ENCODE measurements around the gene NEURL1.
"Not testable (repeated sequence)": the region's sequence is repeated elsewhere in the genome, so short reads cannot be mapped to it uniquely, and the experiment has no call there.

The NEURL1 gene

GRCh38 chr10:103465411-103466179, 27.9 kb upstream of the NEURL1 start:
- FAIRE-seq, result no peak

GRCh38 chr10:103466734-103467133, 26.8 kb upstream of the NEURL1 start:
- no peak for FAIRE-seq

GRCh38 chr10:103467406-103467805, 26.1 kb upstream of the NEURL1 start:
- no peak for FAIRE-seq

- no peak for FAIRE-seq
Measured at GRCh38 chr10:103469201-103469600, 24.3 kb upstream of the NEURL1 start.

GRCh38 chr10:103470761-103471653, 22.5 kb upstream of the NEURL1 start:
- no peak for FAIRE-seq

- no peak for FAIRE-seq
Measured at GRCh38 chr10:103472005-103472404, 21.5 kb upstream of the NEURL1 start.

GRCh38 chr10:103473261-103473671, 20.2 kb upstream of the NEURL1 start:
- FAIRE-seq, result no peak

GRCh38 chr10:103474077-103474476, 19.4 kb upstream of the NEURL1 start:
- FAIRE-seq, result no peak

- no peak for FAIRE-seq
Measured at GRCh38 chr10:103475437-103475836, 18.1 kb upstream of the NEURL1 start.

GRCh38 chr10:103476046-103476768, 17.3 kb upstream of the NEURL1 start:
- FAIRE-seq, result no peak

- FAIRE-seq, result no peak
Measured at GRCh38 chr10:103478671-103479070, 14.8 kb upstream of the NEURL1 start.

- FAIRE-seq, result no peak
Measured at GRCh38 chr10:103479135-103479534, 14.4 kb upstream of the NEURL1 start, which contains the start of gene CALHM3. Gene CALHM3, minus strand, starts transcription at chr10:103479240. Its CDS starts 208 bp downstream, at chr10:103479032.

- no peak for FAIRE-seq
Measured at GRCh38 chr10:103480521-103480920, 13.0 kb upstream of the NEURL1 start.

- FAIRE-seq, result peak; percentile 90
Measured at GRCh38 chr10:103481974-103482531, 11.5 kb upstream of the NEURL1 start.

GRCh38 chr10:103486635-103487409, 6.7 kb upstream of the NEURL1 start:
- not testable (repeated sequence) for FAIRE-seq

- FAIRE-seq, result no peak
Measured at GRCh38 chr10:103487410-103487708, 6.1 kb upstream of the NEURL1 start.

GRCh38 chr10:103490986-103491314, 2.6 kb upstream of the NEURL1 start:
- no peak for FAIRE-seq

GRCh38 chr10:103491729-103492364, 1.7 kb upstream of the NEURL1 start:
- FAIRE-seq, result no peak

GRCh38 chr10:103492655-103493261, 747 bp upstream of the NEURL1 start:
- FAIRE-seq, result no peak

GRCh38 chr10:103493916-103494877, 692 bp downstream of the NEURL1 start:
- no peak for FAIRE-seq

Data from G401.6 (cell line).